BJ (cell line): ENCODE measurements around the gene FAM117B. TPM values are rescaled to one million over a fixed set of nuclear protein-coding genes. Genes with fewer than 3 reads are reported as not detected.
"Not testable (repeated sequence)": the region's sequence is repeated elsewhere in the genome, so short reads cannot be mapped to it uniquely, and the experiment has no call there.

ENCODE experiments used
- CTCF ChIA-PET: fragments of 350-600 bp; formaldehyde crosslinking; extraction: SDS; loops from one replicate; lab custom pipeline; 2021; ENCODE audit warnings: antibody characterized with exemption, inconsistent platforms; lab: Yijun Ruan, JAX
- POLR2A ChIA-PET: fragments of 300-600 bp; sonication (Branson Sonifier 250); formaldehyde crosslinking; extraction: SDS; loops from one replicate; lab custom pipeline; 2021; ENCODE audit warnings: antibody characterized with exemption; lab: Charles Lee
- DNase-seq: peaks from one replicate; pipeline ENCODE4 v3.0.0-alpha.2; 2011; ENCODE audit warnings: low read depth
- H3K27me3 ChIP-seq: 2 replicates; pipeline ENCODE4 v1.6.0; 2011; ENCODE audit warnings: low read length; ENCODE audit not compliant: control insufficient read depth, insufficient read depth
- H3K36me3 ChIP-seq: 2 replicates; pipeline ENCODE4 v1.5.1; 2011; ENCODE audit warnings: low read length; ENCODE audit not compliant: control insufficient read depth, insufficient read depth
- H3K4me3 ChIP-seq: 2 replicates; pipeline ENCODE4 v1.5.1; 2011; ENCODE audit warnings: low read depth, mild to moderate bottlenecking, control low read depth, low read length
- CTCF ChIP-seq: IDR thresholded peaks from 2 replicates; pipeline ENCODE4 v1.5.1; 2011; ENCODE audit warnings: low read depth, mild to moderate bottlenecking, control low read depth, inconsistent platforms, low read length, moderate library complexity; ENCODE audit not compliant: insufficient read depth
- polyA plus RNA-seq: library from polyadenylated mRNA; depleted of rRNA; stranded (reverse); fragments of >200 nt; gene quantifications from 2 replicates; pipeline ENCODE4 v1.2.3, GENCODE V29; 2011

The FAM117B gene
- polyA plus RNA-seq, 1 experiment: 0.29 TPM

- TF ChIP-seq CTCF: no peak
- Histone ChIP-seq H3K27me3 (no peaks in the 10 kb centered on the region), H3K36me3 (no peaks in the 10 kb centered on the region), H3K4me3 (no peak overlapping the region)
- ChIA-PET CTCF (interaction anchor here (0.6 kb wide), 1 partner anchor 9 kb away, joined by 3 read pairs; no protein-coding TSS in a partner anchor), POLR2A (no interaction called here)
- DNase-seq: no peak
Observed at GRCh38 chr2:202790676-202791075, 155.9 kb downstream of the FAM117B start.

- no peak for TF ChIP-seq CTCF
- CTCF ChIA-PET: no interaction called here
Observed at GRCh38 chr2:202797944-202798343, 163.2 kb downstream of the FAM117B start.

GRCh38 chr2:202805911-202806310 is 171.1 kb downstream of the FAM117B start:
- POLR2A ChIA-PET, DNase-seq, H3K4me3 ChIP-seq, H3K36me3 ChIP-seq, H3K27me3 ChIP-seq: not testable (repeated sequence)
- CTCF ChIA-PET: interaction anchor here (0.9 kb wide), 1 partner anchor 25 kb away, joined by 3 read pairs; no protein-coding TSS in a partner anchor

More at GRCh38 chr2:202797944-202798343, 163.2 kb downstream of the FAM117B start:
- POLR2A ChIA-PET: no interaction called here
- Histone ChIP-seq H3K36me3 (no peaks in the 10 kb centered on the region), H3K4me3 (no peak overlapping the region), H3K27me3 (no peaks in the 10 kb centered on the region)
- no peak for DNase-seq

DNA sequence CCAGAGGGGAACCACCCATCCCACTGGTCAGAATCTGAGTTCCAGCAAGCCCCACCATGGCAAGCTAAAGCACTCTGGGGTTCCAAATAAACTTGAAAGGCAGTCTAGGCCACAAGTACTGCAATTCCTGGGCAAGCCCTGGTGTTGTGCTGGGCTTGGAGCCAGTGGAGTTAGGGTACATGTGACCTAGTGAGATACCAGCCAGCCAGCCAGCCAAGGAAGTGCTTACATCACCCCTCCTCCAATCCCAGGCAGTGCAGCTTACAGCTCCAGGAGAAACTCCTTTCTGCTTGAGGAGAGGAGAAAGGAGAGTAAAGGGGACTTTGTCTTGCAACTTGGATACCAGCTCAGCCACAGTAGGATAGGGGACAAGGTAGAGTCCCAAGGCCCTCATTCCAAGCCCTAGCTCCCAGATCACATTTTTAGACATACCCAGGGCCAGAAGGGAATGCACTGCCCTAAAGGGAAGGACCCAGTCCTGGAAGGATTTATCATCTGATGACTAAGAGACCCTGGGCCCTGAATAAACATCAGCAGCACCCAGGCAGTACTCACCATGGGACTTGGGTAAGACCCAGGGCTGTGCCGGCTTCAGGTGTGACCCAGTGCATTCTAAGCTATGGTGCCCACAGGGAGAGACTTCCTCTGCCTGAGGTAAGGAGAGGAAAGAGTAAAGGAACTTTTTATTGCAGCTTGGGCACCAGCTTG is 172.8 kb downstream of the FAM117B start:
- POLR2A ChIA-PET, DNase-seq: not testable (repeated sequence)

DNA sequence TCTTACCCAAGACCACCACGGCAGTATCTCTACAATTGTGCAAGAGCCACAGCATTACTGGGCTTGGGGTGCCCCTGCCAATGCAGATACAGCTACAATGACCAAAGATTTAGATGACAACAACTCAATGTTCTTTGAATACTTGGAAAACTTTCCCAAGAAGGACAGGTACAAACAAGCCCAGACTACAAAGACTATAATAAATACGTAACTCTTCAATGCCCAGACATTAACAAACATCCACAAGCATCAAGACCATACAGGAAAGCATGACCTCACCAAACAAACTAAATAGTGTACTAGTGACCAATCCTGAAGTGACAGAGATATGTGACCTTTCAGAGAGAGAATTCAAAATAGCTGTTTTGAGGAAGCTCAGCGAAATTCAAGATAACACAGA is 174.0 kb downstream of the FAM117B start:
- ChIA-PET CTCF (no interaction called here), POLR2A (no interaction called here)

More for the DNA sequence above, 172.8 kb downstream of the FAM117B start:
- CTCF ChIA-PET: interaction anchor here (1.3 kb wide), 1 partner anchor 13 kb away, joined by 4 read pairs; no protein-coding TSS in a partner anchor
- not testable (repeated sequence) for H3K27me3 ChIP-seq, H3K36me3 ChIP-seq, H3K4me3 ChIP-seq

More for the DNA sequence above, 174.0 kb downstream of the FAM117B start:
- H3K36me3 ChIP-seq: no peaks in the 10 kb centered on the region
- H3K4me3 ChIP-seq: no peak overlapping the region
- no peak for DNase-seq
- H3K27me3 ChIP-seq: no peaks in the 10 kb centered on the region
- TF ChIP-seq CTCF: no peak
